GM10248 (cell line): ENCODE data around the gene LAMB2.

Source experiments
- CTCF ChIA-PET: fragments of 300-600 bp; sonication (Branson Sonifier 250); formaldehyde crosslinking; extraction: SDS; loops from one replicate; lab custom pipeline; 2021; ENCODE audit warnings: antibody characterized with exemption; lab: Yijun Ruan, JAX
- POLR2A ChIA-PET: fragments of 350-650 bp; sonication (Branson Sonifier 250); formaldehyde crosslinking; extraction: SDS; loops from one replicate; lab custom pipeline; 2020; ENCODE audit warnings: antibody characterized with exemption; lab: Yijun Ruan, JAX
- DNase-seq: peaks from one replicate; pipeline ENCODE4 v3.0.0; 2012; ENCODE audit errors: extremely low spot score
- CTCF ChIP-seq: IDR thresholded peaks from 2 replicates; pipeline ENCODE4 v1.5.1; 2012; ENCODE audit warnings: mild to moderate bottlenecking, low read depth; ENCODE audit errors: extremely low read depth, missing control alignments, control extremely low read depth

LAMB2 gene

GRCh38 chr3:49076646-49077045 lies 56.2 kb downstream of the LAMB2 start:
- ChIA-PET POLR2A (no interaction called here), CTCF (no interaction called here)
- no peak for DNase-seq
- TF ChIP-seq CTCF = no peak

- no peak for DNase-seq
- no peak for TF ChIP-seq CTCF
- ChIA-PET POLR2A (no interaction called here), CTCF (no interaction called here)
Observed at GRCh38 chr3:49076116-49076515, 56.7 kb downstream of the LAMB2 start.
